Activated T-cell treated with anti-CD3 and anti-CD28 coated beads for 4 hours (primary cell): ENCODE results near the gene KLRF1.
A peak's percentile ranks its signal among the peaks of the same experiment; 100 is the strongest.

ENCODE experiments used
- DNase-seq: peaks from one replicate; pipeline ENCODE4 v3.0.0-alpha.2; 2020

KLRF1 gene

DNA sequence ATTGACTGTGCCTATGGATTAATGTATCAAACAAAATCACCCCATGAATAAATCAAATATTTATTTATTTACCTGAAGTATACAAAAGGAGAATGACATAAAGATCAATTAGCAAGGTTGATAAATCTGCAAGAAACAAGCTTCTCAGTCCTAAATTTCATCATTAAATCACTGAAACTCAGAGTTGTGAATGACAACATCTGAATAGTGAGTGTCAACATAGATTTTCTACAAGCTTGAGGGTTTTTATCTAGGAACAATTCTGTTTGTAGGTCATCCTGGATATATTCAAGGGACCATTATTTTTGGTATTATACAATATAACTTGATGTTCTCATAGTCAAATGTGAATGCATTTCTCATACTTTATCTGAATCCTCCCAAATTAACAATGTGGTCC lies 17.4 kb upstream of the KLRF1 start:
- no peak for DNase-seq

DNA sequence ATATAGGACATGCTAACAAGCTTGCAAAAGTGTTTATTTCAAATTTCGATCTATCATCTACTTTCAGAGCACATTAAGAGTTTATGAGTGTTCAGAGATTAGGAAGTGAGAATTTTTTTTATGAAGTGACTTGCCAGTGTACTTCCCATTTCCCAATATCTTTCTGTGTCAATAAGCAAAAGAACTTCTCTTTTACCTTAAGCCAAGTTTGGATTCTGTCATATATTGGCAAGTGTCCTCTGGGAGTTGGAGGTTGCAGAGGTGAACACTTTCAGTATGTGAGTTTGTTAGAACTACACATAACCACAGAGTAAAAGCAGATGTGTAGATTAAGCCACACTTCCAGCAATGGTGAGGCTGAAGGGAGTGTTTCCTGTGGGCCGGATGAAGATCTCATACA lies 16.6 kb upstream of the KLRF1 start:
- no peak for DNase-seq

DNA sequence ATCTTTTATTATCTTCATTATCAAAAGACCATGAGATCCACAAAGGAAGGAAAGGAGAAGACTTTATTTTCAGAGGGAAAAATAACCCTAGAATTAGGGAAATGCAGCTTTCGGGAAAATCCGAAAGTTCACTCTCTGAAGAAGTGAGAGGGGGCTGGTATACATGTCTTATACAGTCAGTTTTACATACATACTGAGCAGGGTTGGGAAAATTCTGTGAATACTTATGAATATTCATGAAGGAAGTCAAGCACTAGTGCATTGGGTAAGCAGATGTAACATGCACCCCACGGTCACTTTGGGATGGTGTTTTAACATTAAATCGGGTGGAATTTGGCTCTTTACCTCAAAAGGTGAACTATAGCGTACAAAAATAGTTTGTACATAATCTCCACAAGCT lies 15.7 kb upstream of the KLRF1 start:
- no peak for DNase-seq

DNA sequence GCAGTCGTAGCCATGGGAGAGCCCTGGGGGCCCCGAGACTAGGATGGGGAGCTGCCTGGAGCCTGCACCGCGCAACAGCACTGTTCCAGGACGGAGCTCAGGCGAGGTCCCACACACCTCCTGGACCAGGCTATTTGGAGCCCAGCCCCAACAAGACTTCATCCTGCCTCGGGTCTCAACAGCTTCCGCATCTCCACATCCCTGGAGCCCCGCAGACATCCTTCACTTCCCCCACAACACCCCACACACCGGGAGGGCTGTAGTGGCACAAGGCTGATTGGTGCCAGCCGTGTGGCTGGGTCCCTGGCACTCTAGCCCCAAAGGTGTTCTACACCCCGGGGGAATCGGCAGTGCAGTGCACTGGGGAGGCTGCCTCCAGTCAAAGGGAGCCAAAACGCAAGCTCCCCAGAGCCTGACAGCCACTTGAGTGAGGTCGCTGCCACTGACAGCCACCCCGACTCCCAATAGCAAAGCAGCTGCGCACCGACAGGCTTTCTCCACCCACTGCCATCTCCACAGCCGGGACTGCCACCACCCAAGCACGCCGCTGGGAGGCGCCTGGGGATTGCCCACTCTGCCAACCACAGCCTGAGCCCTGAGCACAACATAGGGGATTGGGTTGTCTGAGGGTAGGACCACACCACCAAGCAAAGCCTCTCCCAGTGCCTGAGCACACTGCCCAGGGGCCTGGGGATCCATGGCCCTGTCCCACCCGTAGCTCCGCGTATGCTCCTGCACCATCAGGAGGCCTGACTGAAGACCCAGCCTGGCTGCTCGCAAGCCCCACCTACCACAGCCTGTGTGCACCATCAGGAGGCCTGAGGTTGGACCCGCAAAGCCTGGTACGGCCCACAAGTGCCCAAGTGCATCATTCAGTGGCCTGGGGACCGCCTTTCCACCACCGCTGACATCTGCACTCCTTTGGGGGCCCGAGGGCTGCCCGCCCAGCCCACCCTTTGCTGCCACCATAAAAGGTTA lies 13.2 kb upstream of the KLRF1 start:
- DNase-seq, result peak; percentile 90

DNA sequence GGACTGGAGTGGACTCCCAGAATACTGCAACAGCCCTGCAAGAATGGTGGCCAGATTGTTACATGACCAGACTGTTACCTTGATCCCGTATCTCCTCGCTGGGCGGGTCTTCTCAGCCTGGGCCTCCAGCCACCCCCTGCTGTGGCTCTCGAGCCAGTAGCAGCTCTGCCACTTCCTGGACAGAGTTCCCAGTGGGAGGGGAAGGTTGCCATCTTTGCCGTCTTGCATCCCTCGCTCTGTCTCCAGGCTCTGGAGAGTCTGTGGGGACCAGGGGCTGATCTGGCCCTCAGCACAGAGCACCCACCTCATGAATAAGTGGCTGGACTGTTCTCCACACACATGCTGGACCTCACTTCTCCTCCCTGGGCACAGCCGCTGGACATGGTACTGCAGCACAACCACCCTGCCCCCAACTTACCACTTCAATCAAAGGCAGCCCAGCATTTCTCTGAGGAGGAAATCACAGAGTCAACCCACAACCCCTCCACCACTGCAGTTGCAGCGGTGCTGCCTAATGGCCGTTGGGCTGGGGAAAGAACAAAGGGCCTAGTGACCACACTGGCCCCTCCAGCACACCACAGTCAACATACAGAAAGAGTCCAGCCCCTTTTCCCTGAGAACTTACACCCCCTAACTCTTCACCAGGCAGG lies 6.9 kb upstream of the KLRF1 start:
- DNase-seq, result no peak

DNA sequence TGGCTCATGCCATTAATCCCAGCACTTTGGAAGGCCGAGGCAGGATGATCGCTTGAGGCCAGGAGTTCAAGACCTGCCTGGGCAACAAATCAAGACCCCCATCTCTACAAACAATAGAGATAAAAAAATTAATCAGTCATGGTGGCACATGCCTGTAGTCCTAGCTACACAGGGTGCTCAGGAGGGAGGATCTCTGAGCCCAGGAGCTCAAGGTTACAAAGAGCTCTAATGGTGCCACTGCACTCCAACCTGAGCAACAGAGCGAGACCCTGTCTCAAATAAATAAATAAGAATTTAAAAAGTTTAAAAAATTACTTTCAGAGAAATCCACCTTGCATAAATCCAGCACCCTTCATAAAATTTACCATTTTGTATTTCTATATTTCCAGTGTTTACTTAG lies 2.2 kb downstream of the KLRF1 start:
- DNase-seq, result no peak

DNA sequence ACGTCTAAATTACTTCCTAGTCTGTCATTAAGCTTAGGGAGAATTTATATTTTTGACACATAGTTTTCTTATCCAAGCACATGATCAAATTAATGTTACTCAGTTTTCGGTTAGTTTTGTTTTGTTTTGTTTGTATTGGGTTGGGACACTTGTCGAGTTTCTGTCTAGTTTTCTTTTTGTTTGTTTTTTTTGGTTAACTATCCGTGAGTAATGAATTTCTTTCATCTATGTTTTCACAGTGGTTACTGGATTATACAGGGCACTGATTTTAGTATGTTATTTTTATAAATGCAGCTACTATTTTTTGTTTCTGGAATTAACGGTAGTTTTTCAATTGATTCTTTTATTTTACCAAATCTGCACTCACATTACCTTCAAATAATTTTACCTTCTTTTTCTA lies 2.7 kb downstream of the KLRF1 start:
- DNase-seq, result no peak

DNA sequence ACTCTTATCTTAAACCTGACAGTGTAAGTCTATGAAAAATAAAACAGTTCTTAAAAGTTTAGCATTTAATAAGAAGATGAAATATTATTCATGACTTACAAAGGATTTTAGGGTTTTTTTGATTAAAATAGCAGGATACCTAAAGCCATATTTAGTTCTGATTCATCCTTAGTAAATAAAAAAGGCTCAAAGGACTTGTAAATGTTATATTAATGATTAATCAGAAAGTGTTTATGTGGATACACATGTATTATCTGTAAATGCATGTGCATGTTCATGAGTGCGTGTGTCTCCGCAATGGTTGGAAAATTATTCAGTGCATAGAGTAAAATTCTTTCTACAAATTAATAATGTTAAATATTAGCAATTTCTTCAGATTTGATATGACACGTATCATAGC lies 4.4 kb downstream of the KLRF1 start:
- no peak for DNase-seq

DNA sequence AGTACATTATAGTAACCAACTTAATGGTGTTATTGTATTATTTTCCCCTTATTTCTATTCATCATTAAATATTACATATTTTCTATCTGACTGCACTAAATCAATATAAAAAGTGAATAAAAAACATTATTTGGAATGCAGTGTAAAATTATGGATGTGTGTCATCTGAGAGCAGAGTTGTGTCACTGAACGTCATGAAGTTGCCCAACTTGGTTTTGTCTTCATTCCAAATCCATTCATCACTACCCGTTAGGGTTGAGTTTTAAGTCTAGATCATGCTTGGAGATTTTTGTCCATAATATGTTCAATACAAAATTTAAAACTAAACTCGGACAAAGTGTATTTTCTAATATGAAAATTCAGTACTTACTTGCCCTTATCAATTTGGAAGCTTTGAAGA lies 16.1 kb downstream of the KLRF1 start:
- no peak for DNase-seq

DNA sequence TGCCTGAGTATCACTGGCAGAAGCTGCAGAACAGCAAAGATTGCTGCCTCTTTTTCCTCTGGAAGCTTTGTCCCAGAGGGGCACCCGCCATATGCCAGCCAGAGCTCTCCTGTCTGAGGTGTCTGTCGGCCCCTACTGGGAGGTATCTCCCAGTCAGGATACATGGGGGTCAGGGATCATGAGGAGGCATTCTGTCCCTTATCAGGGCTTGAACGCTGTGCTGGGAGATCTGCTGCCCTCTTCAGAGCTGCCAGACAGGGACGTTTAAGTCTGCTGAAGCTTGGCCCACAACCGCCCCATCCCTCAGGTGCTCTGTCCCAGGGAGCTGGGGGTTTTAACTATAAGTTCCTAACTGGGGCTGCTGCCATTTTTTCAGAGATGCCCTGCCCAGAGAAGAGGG lies 21.6 kb downstream of the KLRF1 start:
- no peak for DNase-seq

DNA sequence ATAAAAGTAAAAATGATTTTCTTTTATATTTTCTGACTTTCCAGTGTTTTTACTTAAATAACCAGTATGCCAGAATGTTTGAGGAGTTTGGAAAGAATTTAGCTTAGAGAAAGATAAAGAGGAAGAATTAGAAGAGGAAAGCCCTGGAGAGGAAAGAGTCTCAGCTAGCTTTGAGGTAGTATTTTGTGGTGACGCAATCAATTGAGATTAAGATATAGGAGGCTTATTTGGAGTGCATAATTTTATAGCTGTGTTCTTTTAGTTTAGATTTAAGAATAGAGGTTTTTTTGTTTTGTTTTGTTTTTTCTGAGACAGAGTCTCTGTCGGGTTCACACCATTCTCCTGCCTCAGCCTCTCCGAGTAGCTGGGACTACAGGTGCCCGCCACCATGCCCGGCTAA lies 23.8 kb downstream of the KLRF1 start:
- DNase-seq, result no peak

DNA sequence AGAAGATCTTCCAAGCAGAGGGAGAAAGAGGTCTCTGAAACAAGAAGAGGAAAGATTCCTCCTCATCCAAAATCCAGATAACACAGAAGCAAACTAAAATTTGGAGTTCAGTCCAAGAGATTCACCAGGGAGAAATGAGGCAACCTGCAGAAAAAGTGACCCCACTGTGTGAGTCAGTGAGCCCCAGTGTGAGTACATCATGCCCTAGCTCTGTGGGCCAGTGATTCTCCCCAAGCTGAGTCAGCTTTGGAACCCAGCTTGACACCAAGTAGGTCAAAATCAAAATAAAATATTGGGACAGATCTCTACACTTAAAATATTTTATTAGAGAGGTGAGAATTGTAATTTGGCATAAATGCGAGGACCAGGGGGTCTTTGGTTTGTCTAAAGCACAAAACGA lies 24.6 kb downstream of the KLRF1 start:
- DNase-seq, result no peak

DNA sequence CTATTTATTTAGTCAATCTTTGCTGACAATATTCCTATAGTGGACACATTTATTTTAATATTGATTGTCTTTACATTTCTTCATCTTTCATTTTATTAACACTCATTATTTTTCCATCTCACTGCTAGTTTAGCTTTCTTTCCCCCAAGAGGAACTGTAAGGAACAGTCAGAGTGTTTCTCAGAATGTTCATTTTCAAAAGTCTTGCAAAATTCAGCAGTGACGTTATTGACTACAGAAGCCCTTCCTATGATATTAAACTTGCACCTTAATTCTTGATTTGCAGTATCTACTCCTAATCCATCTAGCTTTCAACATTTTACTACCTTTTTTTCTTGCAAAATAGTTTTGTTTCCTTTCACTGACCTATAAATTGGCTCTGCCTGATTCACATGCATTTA lies 28.9 kb downstream of the KLRF1 start:
- DNase-seq, result no peak

DNA sequence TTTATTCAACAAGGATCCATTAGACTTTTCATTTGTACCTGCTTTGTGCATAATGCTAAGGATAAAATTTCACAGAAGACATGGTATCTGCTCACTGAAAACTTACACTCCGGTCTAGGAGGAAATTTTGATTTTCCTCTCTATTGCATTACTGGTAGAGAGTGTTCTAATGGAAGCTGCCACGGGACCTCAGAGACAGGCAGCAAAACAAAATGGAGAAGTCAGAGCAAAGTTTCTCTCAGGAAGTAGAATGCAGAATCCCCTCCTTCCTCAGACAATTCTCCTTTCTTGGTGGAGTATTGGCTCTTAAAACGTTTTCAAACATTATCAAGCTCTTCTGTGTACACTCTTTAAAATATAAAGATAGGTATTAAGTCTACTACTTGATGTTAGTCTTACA lies 29.6 kb downstream of the KLRF1 start:
- DNase-seq, result no peak

DNA sequence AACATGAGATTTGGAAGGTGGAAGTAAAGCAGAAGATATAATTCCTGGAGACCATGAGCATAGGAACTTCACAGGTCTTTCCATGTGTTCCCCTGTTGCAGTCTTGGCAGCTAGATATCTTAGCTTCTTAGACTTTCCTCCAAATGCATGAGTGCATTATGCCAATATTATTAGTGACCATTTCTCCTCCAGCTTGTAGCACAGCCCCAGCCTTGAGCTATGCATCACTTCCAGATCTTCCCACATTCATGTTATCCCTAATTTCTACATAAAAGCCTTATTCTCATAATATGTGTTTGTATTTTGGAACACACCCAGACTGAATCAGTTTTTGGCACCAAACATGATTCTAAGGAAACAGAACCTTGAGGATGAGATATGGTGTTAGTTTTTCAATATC lies 30.9 kb downstream of the KLRF1 start:
- no peak for DNase-seq

DNA sequence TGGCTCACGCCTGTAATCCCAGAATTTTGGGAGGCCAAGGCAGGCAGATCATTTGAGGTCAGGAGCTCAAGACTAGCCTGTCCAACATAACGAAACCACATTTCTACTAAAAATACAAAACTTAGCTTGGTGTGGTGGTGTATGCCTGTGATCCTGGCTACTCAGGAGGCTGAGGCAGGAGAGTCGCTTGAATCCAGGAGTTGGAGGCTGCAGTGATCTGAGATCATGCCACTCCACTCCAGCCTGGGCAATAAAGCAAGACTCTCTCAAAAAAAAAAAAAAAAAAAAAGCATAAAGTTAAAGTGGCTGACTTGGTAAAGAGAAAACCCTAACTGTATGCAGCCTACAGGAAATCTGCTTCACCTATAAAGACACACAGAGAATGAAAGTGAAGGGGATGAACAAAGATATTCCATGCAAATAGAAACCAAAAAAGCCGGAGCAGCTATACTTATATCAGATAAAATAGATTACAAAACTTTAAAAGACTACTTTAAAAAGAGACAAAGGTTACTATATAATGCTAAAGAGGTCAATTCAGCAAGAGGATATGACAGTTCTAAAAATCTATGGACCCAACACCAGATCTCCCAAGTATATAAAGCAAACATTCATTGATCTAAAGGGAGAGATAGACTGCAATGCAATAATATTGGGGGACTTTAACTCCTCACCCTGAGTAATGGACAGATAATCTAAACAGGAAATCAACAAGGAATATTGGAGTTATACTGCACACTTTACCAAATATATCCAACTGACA lies 37.8 kb downstream of the KLRF1 start:
- DNase-seq, result no peak

DNA sequence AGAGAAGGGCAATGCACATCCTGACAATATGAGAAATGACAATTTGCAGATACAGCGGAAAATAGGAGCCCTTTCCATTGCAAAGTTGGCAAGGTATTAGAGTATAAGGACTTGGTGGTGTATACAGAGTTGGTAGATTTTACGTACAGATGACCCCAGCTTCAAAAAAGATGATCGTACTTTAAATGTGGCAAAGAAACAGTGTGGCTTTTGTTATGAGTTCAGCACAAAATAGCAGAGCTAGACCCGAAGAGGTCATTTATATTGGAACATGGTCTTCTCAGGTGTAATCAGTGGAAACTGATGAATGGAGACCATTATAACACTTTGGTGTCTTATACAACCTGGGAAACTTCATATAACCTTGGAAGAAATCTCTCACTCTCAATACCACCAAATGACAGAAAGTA lies 39.6 kb downstream of the KLRF1 start:
- DNase-seq, result no peak

DNA sequence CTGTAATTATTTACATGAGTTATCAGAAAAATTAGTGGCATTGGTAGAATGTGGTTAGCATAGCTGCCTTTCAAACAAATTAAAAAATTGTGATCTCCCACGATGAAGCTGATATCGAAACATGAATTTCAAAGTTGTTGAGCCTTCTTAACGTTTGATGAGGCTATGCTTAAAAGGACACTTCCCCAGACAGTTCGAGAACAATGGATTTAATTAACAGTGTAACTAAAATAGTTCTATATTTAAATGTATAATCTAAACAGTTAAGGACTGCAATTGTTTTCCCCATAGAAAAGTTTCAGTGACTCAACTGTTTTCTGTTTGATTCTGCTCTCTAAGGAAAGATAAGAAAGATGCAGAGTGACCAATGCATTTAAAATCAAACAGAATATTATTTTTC lies 40.2 kb downstream of the KLRF1 start:
- no peak for DNase-seq

DNA sequence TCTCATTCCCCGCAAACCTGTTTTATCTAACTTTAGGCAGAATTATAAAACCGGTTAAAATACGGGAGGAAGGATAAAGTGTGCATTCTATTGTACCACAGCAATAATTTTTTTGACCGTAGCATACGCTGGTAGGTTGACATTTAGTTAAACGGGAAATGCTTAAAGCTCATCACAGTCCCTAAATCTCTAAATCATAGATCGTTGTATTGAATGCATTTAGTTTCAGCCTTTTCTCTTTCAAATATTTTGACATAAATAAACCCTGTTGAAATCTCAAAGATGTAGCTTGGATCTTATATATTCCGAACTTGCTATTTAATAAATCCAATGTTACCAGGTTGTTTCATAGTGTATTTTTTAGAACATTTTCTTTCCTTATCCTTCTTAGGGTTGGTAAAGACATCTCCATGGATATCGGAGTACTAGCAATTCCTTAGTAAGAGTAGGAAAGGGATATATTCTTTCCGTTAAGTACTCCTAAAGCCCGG lies 41.1 kb downstream of the KLRF1 start:
- DNase-seq, result no peak

DNA sequence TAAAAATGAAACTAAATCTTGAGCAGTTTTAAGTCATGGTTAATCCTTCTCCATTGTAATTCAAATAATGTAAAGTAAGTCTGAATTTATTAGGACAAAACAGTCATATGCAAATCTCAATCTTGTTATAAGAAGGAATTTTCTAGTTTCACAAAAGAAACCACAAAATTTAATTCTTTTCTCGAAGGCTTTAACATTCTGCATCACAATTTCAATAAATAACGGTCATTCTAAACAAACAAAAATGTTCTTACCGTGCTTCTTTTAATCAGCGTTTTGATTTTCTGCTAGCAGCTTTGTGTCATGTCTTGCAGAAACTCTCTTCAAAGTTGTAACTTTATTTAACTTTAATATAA lies 41.6 kb downstream of the KLRF1 start:
- DNase-seq, result no peak

DNA sequence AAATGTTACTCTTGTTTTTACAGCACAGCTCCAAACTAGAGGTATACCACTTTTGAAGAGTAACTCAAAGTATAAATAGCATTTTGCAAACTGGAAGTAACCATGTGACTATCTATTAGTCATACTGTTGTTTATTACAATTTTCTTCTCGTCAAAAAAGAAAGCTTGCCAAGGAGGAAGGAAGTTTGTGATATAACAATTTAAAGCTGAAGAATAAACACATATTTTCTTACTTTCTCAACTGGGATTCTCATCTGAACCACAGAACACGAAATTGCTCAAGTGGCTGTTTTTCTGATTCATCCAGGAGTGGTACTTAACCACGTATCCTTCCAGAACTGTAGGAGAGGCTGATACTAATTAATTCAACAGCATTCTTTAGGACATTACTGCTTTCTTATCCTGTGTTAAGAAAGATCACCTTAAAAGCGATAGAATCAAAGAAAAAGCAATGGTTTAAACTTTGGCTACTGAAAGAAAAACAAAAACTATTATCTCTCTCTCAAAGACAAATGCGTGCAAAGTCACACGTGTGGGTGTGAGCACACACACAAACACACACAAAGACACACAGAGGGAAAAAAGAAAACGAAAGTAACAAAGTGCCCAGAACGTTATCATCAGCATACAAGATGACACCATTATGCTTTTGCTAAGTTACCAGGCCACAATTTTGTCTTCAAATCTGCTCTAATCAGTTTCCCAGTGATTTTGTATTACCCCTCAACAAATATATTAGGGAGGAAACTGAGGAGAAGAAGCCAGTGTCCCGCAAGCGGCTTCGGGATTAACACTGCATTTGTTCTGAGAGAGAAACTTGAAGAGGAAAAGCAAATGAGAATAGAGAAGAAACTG lies 42.3 kb downstream of the KLRF1 start, which contains the start of gene CLEC2B:
CLEC2B (minus strand) TSS at position 48 of the 855 bp plus-strand sequence.
- DNase-seq, result no peak

DNA sequence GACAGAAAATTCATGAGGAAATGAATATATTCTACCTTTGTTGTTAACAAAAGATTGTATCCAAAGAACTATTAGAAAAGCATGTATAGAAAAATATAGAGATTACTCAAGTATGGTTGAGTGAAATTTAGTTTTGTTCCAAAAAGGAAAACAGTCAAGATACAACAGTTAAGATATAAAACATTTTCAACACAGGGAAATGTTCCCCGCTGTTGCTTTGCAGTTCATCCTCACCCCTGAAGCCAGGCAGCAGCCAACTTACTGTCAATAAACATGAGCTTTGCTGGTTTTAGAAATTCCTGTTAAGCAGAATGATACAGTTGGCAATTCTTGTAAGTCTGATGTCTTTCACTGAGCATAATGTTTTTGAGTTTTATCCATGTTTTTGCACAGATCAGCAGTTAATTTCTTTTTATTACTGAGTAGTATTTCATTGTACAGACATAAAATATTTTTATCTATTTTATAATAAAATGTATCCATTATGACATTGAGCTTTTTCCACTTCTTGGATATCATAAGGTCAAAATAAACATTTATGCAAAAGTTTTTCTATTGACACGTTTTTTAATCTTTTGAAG lies 43.1 kb downstream of the KLRF1 start:
- DNase-seq, result no peak
